BJ (cell line): ENCODE data around the gene MGARP. TPM values are rescaled to one million over a fixed set of nuclear protein-coding genes. Genes with fewer than 3 reads are reported as not detected.

ENCODE experiments used
- CTCF ChIA-PET: fragments of 350-600 bp; formaldehyde crosslinking; extraction: SDS; loops from one replicate; lab custom pipeline; 2021; ENCODE audit warnings: antibody characterized with exemption, inconsistent platforms; lab: Yijun Ruan, JAX
- POLR2A ChIA-PET: fragments of 300-600 bp; sonication (Branson Sonifier 250); formaldehyde crosslinking; extraction: SDS; loops from one replicate; lab custom pipeline; 2021; ENCODE audit warnings: antibody characterized with exemption; lab: Charles Lee
- DNase-seq: peaks from one replicate; pipeline ENCODE4 v3.0.0-alpha.2; 2011; ENCODE audit warnings: low read depth
- H3K27me3 ChIP-seq: 2 replicates; pipeline ENCODE4 v1.6.0; 2011; ENCODE audit warnings: low read length; ENCODE audit not compliant: control insufficient read depth, insufficient read depth
- H3K36me3 ChIP-seq: 2 replicates; pipeline ENCODE4 v1.5.1; 2011; ENCODE audit warnings: low read length; ENCODE audit not compliant: control insufficient read depth, insufficient read depth
- H3K4me3 ChIP-seq: 2 replicates; pipeline ENCODE4 v1.5.1; 2011; ENCODE audit warnings: low read depth, mild to moderate bottlenecking, control low read depth, low read length
- polyA plus RNA-seq: library from polyadenylated mRNA; depleted of rRNA; stranded (reverse); fragments of >200 nt; gene quantifications from 2 replicates; pipeline ENCODE4 v1.2.3, GENCODE V29; 2011
- TF ChIP-seq, protein P1 (sequence below): IDR thresholded peaks from 2 replicates; pipeline ENCODE4 v1.5.1; 2011; ENCODE audit warnings: low read depth, mild to moderate bottlenecking, control low read depth, inconsistent platforms, low read length, moderate library complexity; ENCODE audit not compliant: insufficient read depth

Gene MGARP
- polyA plus RNA-seq, 1 experiment: 24.2 TPM

DNA sequence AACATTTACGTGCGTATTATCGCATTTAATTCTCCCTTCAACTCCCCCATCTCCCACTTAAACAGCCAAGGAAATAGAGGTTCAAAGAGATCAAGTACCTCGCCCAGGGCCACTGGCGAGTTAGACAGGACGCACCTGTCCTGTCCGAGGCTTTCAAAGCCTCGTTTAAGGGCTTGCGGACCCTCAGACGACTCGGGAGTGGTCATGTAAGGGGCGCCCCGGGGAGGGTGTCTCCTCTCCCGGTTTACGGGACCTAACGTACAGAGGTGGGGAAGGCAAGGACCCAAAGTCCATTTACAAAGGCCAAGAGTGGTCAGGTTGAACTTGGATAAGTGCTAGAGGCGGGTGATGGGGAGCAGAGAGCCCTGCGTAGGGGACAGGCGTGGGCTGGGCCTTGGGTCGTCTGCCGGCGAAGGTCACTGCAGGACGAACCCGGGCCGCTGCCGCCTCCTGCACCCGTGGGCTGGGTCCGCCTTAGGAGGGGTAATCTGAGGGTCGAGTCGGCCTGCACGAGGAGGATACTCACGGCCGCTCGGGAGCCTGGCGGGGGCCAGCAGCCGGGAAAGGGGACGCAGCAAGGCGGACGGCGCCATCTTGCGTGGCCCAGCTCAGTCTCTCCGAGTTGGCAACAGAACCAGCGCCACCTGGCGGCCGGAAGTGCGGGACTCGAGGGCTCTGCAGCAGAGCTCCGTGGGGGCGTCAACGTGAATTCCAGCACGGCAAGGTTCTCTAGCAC lies 15.3 kb upstream of the MGARP start:
- POLR2A ChIA-PET: interaction anchor here (0.7 kb wide), 1 partner anchor 265 kb away, joined by 3 read pairs; no protein-coding TSS in a partner anchor
- DNase-seq: no peak
- TF ChIP-seq, protein P1, sequence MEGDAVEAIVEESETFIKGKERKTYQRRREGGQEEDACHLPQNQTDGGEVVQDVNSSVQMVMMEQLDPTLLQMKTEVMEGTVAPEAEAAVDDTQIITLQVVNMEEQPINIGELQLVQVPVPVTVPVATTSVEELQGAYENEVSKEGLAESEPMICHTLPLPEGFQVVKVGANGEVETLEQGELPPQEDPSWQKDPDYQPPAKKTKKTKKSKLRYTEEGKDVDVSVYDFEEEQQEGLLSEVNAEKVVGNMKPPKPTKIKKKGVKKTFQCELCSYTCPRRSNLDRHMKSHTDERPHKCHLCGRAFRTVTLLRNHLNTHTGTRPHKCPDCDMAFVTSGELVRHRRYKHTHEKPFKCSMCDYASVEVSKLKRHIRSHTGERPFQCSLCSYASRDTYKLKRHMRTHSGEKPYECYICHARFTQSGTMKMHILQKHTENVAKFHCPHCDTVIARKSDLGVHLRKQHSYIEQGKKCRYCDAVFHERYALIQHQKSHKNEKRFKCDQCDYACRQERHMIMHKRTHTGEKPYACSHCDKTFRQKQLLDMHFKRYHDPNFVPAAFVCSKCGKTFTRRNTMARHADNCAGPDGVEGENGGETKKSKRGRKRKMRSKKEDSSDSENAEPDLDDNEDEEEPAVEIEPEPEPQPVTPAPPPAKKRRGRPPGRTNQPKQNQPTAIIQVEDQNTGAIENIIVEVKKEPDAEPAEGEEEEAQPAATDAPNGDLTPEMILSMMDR: peak; percentile 97
- no peaks in the 10 kb centered on the region for H3K36me3 ChIP-seq
- H3K4me3 ChIP-seq: peak overlapping the region; percentile 70
- CTCF ChIA-PET: interaction anchor here (0.6 to 3.4 kb wide), 33 partner anchors 10 to 1022 kb away, joined by 3 to 20 read pairs (median 4); partner anchors contain the start of gene MGARP
- no peaks in the 10 kb centered on the region for H3K27me3 ChIP-seq

DNA sequence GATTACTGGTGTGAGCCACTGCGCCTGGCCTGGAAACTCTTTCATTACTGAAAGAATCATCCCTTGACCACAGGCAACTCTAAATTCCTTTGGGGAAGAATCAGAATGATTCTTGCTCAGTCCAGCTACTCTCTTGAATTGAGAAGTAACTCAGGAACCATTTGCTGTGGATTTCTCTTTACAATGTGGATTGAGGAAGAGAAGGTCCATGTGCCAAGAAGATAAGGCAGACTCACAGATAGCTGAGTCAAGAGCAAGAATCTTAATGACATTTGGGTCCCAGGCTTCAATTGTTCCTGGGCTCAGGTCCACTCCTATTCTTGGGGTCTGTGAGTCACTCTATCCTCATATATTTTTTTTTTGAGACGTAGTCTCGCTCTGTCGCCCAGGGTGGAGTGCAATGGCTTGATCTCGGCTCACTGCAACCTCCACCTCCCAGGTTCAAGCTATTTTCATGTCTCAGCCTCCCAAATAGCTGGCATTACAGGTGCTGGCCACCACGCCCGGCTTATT lies 6.2 kb upstream of the MGARP start:
- Histone ChIP-seq H3K36me3 (peaks cover 1% of the 10 kb centered on the region; the same call in 1 of the 2 replicates), H3K4me3 (no peak overlapping the region), H3K27me3 (no peaks in the 10 kb centered on the region)
- ChIA-PET POLR2A (no interaction called here), CTCF (interaction anchor here (1.6 to 1.9 kb wide), 2 partner anchors 10 to 30 kb away, joined by 4 read pairs; no protein-coding TSS in a partner anchor)
- TF ChIP-seq, protein P1: no peak
- DNase-seq: no peak

DNA sequence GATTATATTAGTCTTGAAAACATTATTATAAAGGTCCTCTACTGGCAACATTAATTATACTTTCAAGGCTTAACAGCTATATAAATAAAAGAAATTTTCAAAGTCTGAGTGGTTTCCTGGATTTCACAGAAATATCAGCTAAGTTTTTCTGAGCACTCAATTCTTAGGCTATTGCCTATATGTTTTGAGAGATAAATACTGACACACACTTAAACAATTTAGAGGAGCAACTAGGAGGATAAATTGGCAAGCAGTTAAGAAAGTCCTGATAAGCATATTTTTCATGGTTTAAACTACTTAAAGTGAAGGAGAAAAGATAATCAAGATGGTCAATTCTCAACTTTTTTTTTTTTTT lies 2.7 kb upstream of the MGARP start:
- TF ChIP-seq, protein P1: no peak
- H3K4me3 ChIP-seq: no peak overlapping the region
- H3K27me3 ChIP-seq: no peaks in the 10 kb centered on the region
- POLR2A ChIA-PET: no interaction called here
- DNase-seq: no peak
- no peaks in the 10 kb centered on the region for H3K36me3 ChIP-seq
- CTCF ChIA-PET: interaction anchor here (0.8 to 4.3 kb wide), 5 partner anchors 14 to 260 kb away, joined by 3 to 19 read pairs (median 3); no protein-coding TSS in a partner anchor

DNA sequence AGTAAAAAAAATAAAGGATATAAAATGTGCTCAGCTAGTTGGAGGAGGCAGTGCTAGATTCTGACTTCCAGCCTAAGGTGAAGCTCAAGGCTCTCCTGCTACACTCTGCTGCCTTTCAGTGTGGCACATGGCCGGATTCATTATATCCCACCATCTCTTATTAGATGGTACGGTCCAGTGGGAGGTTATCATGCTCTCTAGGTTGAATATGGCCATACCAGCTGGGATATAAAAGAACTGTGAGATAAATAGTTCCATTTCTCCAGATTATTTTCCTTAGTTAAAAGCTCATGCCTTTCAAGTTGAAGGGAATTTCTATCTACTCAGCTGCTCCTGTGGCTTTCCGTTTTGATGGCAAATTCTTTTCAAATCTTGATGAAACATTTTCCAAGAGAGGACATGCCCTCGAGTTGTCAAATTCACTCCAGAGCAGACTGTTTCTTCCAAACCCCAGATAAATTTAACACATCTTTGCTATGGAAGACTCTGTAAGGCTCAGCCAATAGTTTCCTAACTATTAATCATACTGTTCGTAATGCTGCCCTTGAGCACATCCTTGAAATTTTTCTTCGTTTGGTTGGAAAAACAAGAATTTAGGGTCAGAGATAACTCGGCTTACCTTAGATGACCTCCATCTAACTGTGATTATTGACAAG lies 2.2 kb upstream of the MGARP start:
- no peak for DNase-seq
- TF ChIP-seq, protein P1: no peak
- H3K27me3 ChIP-seq: no peaks in the 10 kb centered on the region
- ChIA-PET CTCF (interaction anchor here (0.7 to 4.3 kb wide), 9 partner anchors 14 to 259 kb away, joined by 3 to 19 read pairs (median 3); no protein-coding TSS in a partner anchor), POLR2A (interaction anchor here (0.6 kb wide), 1 partner anchor 788 kb away, joined by 4 read pairs; no protein-coding TSS in a partner anchor)
- H3K4me3 ChIP-seq: no peak overlapping the region
- no peaks in the 10 kb centered on the region for H3K36me3 ChIP-seq
